Neural cell (in vitro differentiated cells): ENCODE data around the gene RBM19. TPM values are rescaled to one million over a fixed set of nuclear protein-coding genes. Genes with fewer than 3 reads are reported as not detected.

Experiments
- H2AFZ ChIP-seq: fragments of 200-600, 300-800 bp; sonication (generic), shearing (Covaris generic); 2 replicates; pipeline ENCODE4 v1.6.0; 2014; ENCODE audit warnings: low read depth, mild to moderate bottlenecking, antibody characterized with exemption, low read length, moderate library complexity
- H3F3A ChIP-seq: fragments of 200-600 bp; shearing (Covaris generic); 2 replicates; pipeline ENCODE4 v1.6.1; 2016; ENCODE audit warnings: mild to moderate bottlenecking, moderate library complexity, mixed read lengths, antibody characterized with exemption, low read length; ENCODE audit not compliant: insufficient read depth, poor library complexity, severe bottlenecking
- H3K27ac ChIP-seq: fragments of 200-600, 300-800 bp; sonication (generic), shearing (Covaris generic); 2 replicates; pipeline ENCODE4 v1.5.1; 2014; ENCODE audit warnings: mild to moderate bottlenecking, low read length, moderate library complexity
- H3K27me3 ChIP-seq: fragments of 300-800, 200-600 bp; sonication (generic), shearing (Covaris generic); 2 replicates; pipeline ENCODE4 v1.6.0; 2014; ENCODE audit warnings: mild to moderate bottlenecking, low read depth, low read length, moderate library complexity; ENCODE audit not compliant: insufficient read depth
- H3K36me3 ChIP-seq: fragments of 300-800, 200-600 bp; sonication (generic), shearing (Covaris generic); 2 replicates; pipeline ENCODE4 v1.5.1; 2014; ENCODE audit warnings: mild to moderate bottlenecking, antibody characterized with exemption, low read length, moderate library complexity; ENCODE audit not compliant: insufficient read depth
- H3K4me2 ChIP-seq: fragments of 300-800, 200-600 bp; sonication (generic), shearing (Covaris generic); 2 replicates; pipeline ENCODE4 v1.6.0; 2014; ENCODE audit warnings: mild to moderate bottlenecking, low read length
- H3K4me3 ChIP-seq: fragments of 300-800, 200-600 bp; sonication (generic), shearing (Covaris generic); 2 replicates; pipeline ENCODE4 v1.5.1; 2014; ENCODE audit warnings: mild to moderate bottlenecking, low read length, moderate library complexity
- H3K79me2 ChIP-seq: fragments of 200-600 bp; shearing (Covaris generic); replicated peaks from 2 replicates; pipeline ENCODE4 v1.6.0; 2014; ENCODE audit warnings: mild to moderate bottlenecking, low read length, moderate library complexity; ENCODE audit not compliant: insufficient read depth
- H3K9ac ChIP-seq: fragments of 300-800, 200-600 bp; sonication (generic), shearing (Covaris generic); 2 replicates; pipeline ENCODE4 v1.6.1; 2016; ENCODE audit warnings: mild to moderate bottlenecking, low read length, mixed read lengths
- H3K9me2 ChIP-seq: fragments of 200-600 bp; shearing (Covaris generic); 2 replicates; pipeline ENCODE4 v1.6.1; 2016; ENCODE audit warnings: mild to moderate bottlenecking, low read length, mixed read lengths; ENCODE audit not compliant: insufficient read depth
- H3K9me3 ChIP-seq: fragments of 200-600, 300-800 bp; sonication (generic), shearing (Covaris generic); 2 replicates; pipeline ENCODE4 v1.6.1; 2016; ENCODE audit warnings: mild to moderate bottlenecking, mixed run types, low read length, moderate library complexity, mixed read lengths
- H4K20me1 ChIP-seq: fragments of 200-600 bp; shearing (Covaris generic); 2 replicates; pipeline ENCODE4 v1.6.1; 2016; ENCODE audit warnings: mild to moderate bottlenecking, mixed run types; ENCODE audit not compliant: insufficient read depth
- EP300 ChIP-seq: fragments of 450-650 bp; conservative IDR thresholded peaks from 2 replicates; pipeline ENCODE4 v1.6.1; 2014; ENCODE audit warnings: antibody characterized with exemption, mild to moderate bottlenecking, moderate library complexity; ENCODE audit not compliant: poor library complexity, severe bottlenecking
- EZH2 ChIP-seq: fragments of 200-600, 300-800 bp; shearing (Covaris generic), sonication (generic); IDR thresholded peaks from 2 replicates; pipeline ENCODE4 v1.6.1; 2014; ENCODE audit warnings: antibody characterized with exemption, low read length, borderline replicate concordance, mild to moderate bottlenecking; ENCODE audit not compliant: insufficient read depth, poor library complexity, severe bottlenecking
- MXI1 ChIP-seq: fragments of 450-650 bp; conservative IDR thresholded peaks from 2 replicates; pipeline ENCODE4 v1.6.1; 2014; ENCODE audit warnings: antibody characterized with exemption, mild to moderate bottlenecking; ENCODE audit not compliant: poor library complexity, severe bottlenecking
- POLR2AphosphoS5 ChIP-seq: IDR thresholded peaks from 2 replicates; pipeline ENCODE4 v1.6.1; 2012
- RAD21 ChIP-seq: fragments of 450-650 bp; conservative IDR thresholded peaks from 2 replicates; pipeline ENCODE4 v1.6.1; 2014; ENCODE audit warnings: antibody characterized with exemption, mild to moderate bottlenecking, moderate library complexity
- SMC3 ChIP-seq: fragments of 450-650 bp; conservative IDR thresholded peaks from 2 replicates; pipeline ENCODE4 v1.6.1; 2014; ENCODE audit warnings: antibody characterized with exemption, mild to moderate bottlenecking, moderate library complexity; ENCODE audit not compliant: poor library complexity
- TAF1 ChIP-seq: IDR thresholded peaks from 2 replicates; pipeline ENCODE4 v1.6.1; 2012; ENCODE audit warnings: low read depth
- polyA plus RNA-seq: library from polyadenylated mRNA; depleted of rRNA; stranded (reverse); fragments of >200 nt; gene quantifications from 2 replicates; pipeline ENCODE4 v1.2.3, GENCODE V29; 2014
- TF ChIP-seq, protein P1 (sequence below): fragments of 450-650 bp; IDR thresholded peaks from 2 replicates; pipeline ENCODE4 v1.5.1; 2014; ENCODE audit warnings: antibody characterized with exemption, mild to moderate bottlenecking, moderate library complexity; ENCODE audit not compliant: poor library complexity, severe bottlenecking
- TF ChIP-seq, protein P2 (sequence below): IDR thresholded peaks from 2 replicates; pipeline ENCODE4 v1.6.1; 2012; ENCODE audit warnings: borderline replicate concordance

RBM19 gene
- polyA plus RNA-seq, 1 donor from 2014 or later, result 14.2 TPM

GRCh38 chr12:113980537-113981337, 14.6 kb upstream of the RBM19 start:
- Histone ChIP-seq H4K20me1 (no peaks in the 10 kb centered on the region), H3K27ac (no peak overlapping the region), H2AFZ (no peak overlapping the region), H3K9me3 (no peaks in the 10 kb centered on the region), H3K27me3 (no peaks in the 10 kb centered on the region), H3F3A (no peaks in the 10 kb centered on the region), H3K4me2 (no peak overlapping the region), H3K79me2 (no peaks in the 10 kb centered on the region), H3K4me3 (no peak overlapping the region), H3K36me3 (no peaks in the 10 kb centered on the region), H3K9me2 (no peaks in the 10 kb centered on the region), H3K9ac (no peak overlapping the region)
- peak; percentile 95 for TF ChIP-seq SMC3
- TF ChIP-seq EP300, result no peak
- TF ChIP-seq, protein P1, sequence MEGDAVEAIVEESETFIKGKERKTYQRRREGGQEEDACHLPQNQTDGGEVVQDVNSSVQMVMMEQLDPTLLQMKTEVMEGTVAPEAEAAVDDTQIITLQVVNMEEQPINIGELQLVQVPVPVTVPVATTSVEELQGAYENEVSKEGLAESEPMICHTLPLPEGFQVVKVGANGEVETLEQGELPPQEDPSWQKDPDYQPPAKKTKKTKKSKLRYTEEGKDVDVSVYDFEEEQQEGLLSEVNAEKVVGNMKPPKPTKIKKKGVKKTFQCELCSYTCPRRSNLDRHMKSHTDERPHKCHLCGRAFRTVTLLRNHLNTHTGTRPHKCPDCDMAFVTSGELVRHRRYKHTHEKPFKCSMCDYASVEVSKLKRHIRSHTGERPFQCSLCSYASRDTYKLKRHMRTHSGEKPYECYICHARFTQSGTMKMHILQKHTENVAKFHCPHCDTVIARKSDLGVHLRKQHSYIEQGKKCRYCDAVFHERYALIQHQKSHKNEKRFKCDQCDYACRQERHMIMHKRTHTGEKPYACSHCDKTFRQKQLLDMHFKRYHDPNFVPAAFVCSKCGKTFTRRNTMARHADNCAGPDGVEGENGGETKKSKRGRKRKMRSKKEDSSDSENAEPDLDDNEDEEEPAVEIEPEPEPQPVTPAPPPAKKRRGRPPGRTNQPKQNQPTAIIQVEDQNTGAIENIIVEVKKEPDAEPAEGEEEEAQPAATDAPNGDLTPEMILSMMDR, result peak; percentile 98
- TF ChIP-seq MXI1, result no peak
- TF ChIP-seq RAD21, result peak; percentile 98

- H3K4me2 ChIP-seq, result no peak overlapping the region
- H3K9me2 ChIP-seq, result no peaks in the 10 kb centered on the region
- no peaks in the 10 kb centered on the region for H4K20me1 ChIP-seq
- H3K9me3 ChIP-seq, result no peaks in the 10 kb centered on the region
- TF ChIP-seq EP300, result no peak
- TF ChIP-seq SMC3, result no peak
- TF ChIP-seq TAF1, result no peak
- no peak for TF ChIP-seq EZH2
- TF ChIP-seq, protein P1, result no peak
- TF ChIP-seq POLR2AphosphoS5, result no peak
- TF ChIP-seq, protein P2, sequence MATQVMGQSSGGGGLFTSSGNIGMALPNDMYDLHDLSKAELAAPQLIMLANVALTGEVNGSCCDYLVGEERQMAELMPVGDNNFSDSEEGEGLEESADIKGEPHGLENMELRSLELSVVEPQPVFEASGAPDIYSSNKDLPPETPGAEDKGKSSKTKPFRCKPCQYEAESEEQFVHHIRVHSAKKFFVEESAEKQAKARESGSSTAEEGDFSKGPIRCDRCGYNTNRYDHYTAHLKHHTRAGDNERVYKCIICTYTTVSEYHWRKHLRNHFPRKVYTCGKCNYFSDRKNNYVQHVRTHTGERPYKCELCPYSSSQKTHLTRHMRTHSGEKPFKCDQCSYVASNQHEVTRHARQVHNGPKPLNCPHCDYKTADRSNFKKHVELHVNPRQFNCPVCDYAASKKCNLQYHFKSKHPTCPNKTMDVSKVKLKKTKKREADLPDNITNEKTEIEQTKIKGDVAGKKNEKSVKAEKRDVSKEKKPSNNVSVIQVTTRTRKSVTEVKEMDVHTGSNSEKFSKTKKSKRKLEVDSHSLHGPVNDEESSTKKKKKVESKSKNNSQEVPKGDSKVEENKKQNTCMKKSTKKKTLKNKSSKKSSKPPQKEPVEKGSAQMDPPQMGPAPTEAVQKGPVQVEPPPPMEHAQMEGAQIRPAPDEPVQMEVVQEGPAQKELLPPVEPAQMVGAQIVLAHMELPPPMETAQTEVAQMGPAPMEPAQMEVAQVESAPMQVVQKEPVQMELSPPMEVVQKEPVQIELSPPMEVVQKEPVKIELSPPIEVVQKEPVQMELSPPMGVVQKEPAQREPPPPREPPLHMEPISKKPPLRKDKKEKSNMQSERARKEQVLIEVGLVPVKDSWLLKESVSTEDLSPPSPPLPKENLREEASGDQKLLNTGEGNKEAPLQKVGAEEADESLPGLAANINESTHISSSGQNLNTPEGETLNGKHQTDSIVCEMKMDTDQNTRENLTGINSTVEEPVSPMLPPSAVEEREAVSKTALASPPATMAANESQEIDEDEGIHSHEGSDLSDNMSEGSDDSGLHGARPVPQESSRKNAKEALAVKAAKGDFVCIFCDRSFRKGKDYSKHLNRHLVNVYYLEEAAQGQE, result no peak
- TF ChIP-seq RAD21, result no peak
- no peak for TF ChIP-seq MXI1
- no peaks in the 10 kb centered on the region for H3F3A ChIP-seq
- H3K79me2 ChIP-seq, result no peaks in the 10 kb centered on the region
- no peak overlapping the region for H3K27ac ChIP-seq
- H2AFZ ChIP-seq, result no peak overlapping the region
- no peaks in the 10 kb centered on the region for H3K36me3 ChIP-seq
- no peak overlapping the region for H3K4me3 ChIP-seq
- no peak overlapping the region for H3K9ac ChIP-seq
- peaks cover under 1% of the 10 kb centered on the region for H3K27me3 ChIP-seq
These were observed 13.9 kb upstream of the RBM19 start for GRCh38 chr12:113980054-113980453.
